ENCODE results near the gene SCGB1A1. TPM values are rescaled to one million over a fixed set of nuclear protein-coding genes. Genes with fewer than 3 reads are reported as not detected.
A peak's percentile ranks its signal among the peaks of the same experiment; 100 is the strongest.

SCGB1A1 gene
- total RNA-seq, 4 donors from 2014 or later, result 3.0 TPM; not detected in 3

DNA sequence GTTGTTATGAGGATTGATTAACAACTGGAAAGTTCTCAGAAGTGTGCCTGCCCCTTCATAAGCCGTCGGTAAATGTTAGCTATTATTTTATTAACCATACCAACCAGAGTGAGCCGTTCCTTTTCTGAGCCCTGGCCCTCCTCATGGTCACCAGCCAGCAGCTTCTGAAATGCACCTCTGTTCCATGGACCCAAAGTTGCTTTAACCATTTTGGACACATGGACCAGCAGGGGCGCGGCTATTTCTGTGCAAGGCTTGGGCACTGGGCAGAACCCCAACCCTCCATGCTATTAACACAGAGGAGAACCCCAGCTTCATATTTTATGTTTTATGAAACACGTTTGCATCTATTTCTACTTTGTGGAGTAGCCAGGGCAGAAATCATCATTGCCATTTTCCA, 18.6 kb upstream of the SCGB1A1 start:
- no peak for DNase-seq (ENCODE audit: extremely low spot score)
- peaks cover 58 to 85% (median 84%) of the 10 kb centered on the region in 4 donors for H3K4me1 ChIP-seq
- TF ChIP-seq CTCF (IDR thresholded peaks at IDR 0.05) (no peak), EP300 (IDR thresholded peaks at IDR 0.05) (no peak), POLR2A (IDR thresholded peaks at IDR 0.05; ENCODE audit: low read depth) (no peak), POLR2AphosphoS5 (IDR thresholded peaks at IDR 0.05) (no peak)
- no peaks in the 10 kb centered on the region for H3K27me3 ChIP-seq
- peak overlapping the region in 1 of 4 donors; percentile 4 for H3K4me3 ChIP-seq
- H3K9me3 ChIP-seq, result no peaks in the 10 kb centered on the region
- 22% methylated on average over 5 of the region's 6 CpGs for WGBS
- H3K27ac ChIP-seq (replicated peaks in 1 of 4), result peak overlapping the region; percentile 74 to 83 (median 80)
- intact Hi-C loops (cut with DNase I), result no loop called here
- H3K36me3 ChIP-seq, result no peaks in the 10 kb centered on the region

GRCh38 chr11:62400760-62401159, 18.1 kb upstream of the SCGB1A1 start:
- peaks cover 56 to 80% (median 80%) of the 10 kb centered on the region in 4 donors for H3K4me1 ChIP-seq
- 20% methylated on average over 7 of the region's 9 CpGs for WGBS

DNA sequence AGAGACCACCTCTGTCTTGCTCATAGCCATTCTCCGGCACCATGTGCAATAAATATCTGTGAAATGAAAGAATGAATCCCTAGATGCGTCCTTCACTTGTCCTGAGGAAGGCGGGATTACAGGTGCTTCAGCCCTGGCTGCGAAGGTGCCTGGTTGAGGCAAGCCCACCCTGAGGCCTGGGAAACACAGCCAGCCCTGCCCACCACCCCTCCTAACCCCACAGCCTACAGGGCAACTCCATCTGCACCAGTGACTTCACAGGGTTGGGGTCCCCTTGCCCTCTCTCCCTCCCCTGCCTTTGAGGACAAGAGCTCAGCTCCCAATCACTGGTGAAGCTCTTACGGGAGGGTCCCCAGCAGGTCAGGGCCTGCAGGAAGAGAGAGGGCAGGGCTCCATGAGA, 17.5 kb upstream of the SCGB1A1 start:
- TF ChIP-seq EP300 (IDR thresholded peaks at IDR 0.05), result no peak
- TF ChIP-seq POLR2A (IDR thresholded peaks at IDR 0.05; ENCODE audit: low read depth), result no peak
- TF ChIP-seq POLR2AphosphoS5 (IDR thresholded peaks at IDR 0.05), result no peak
- no peak for TF ChIP-seq CTCF (IDR thresholded peaks at IDR 0.05)
- Histone ChIP-seq H3K4me1 (peaks cover 56 to 77% (median 74%) of the 10 kb centered on the region in 4 donors), H3K27me3 (no peaks in the 10 kb centered on the region), H3K27ac (replicated peaks in 1 of 4) (peak overlapping the region; percentile 74 to 83 (median 80)), H3K9me3 (no peaks in the 10 kb centered on the region), H3K4me3 (no peak overlapping the region), H3K36me3 (no peaks in the 10 kb centered on the region)
- WGBS, result 81% methylated on average over 5 of the region's 5 CpGs
- intact Hi-C loops (cut with DNase I), result no loop called here
- no peak for DNase-seq (ENCODE audit: extremely low spot score)

More at GRCh38 chr11:62400760-62401159, 18.1 kb upstream of the SCGB1A1 start:
- H3K27me3 ChIP-seq, result no peaks in the 10 kb centered on the region
- peak overlapping the region; percentile 74 to 83 (median 80) for H3K27ac ChIP-seq (replicated peaks in 1 of 4)
- TF ChIP-seq POLR2AphosphoS5 (IDR thresholded peaks at IDR 0.05) (peak; percentile 68 to 70), CTCF (IDR thresholded peaks at IDR 0.05) (no peak)
- H3K9me3 ChIP-seq, result no peaks in the 10 kb centered on the region
- DNase-seq (ENCODE audit: extremely low spot score), result no peak
- intact Hi-C loops (cut with DNase I), result no loop called here
- peak overlapping the region in 1 of 4 donors; percentile 4 for H3K4me3 ChIP-seq
- H3K36me3 ChIP-seq, result no peaks in the 10 kb centered on the region

DNA sequence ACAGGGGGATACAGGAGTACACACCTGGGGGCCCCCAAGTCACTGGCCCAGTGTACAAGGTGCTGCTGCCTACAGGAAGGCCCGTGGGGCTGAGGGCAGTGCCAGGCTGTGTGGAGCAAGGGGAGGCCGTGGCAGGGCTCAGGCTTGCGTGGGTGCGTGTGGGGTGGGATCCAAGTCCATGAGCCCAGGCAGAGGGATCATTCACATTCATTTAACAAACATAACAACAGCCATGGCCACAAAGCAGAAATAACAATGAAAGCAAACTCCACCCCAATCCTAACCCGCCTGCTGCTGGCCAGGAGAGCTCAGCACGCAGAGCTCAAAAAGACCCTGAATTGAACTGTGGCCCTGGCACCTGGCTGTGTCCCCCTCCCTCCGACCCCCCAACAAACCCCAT, 17.0 kb upstream of the SCGB1A1 start:
- peak overlapping the region in 2 of 4 donors; percentile 8 to 11 for H3K4me3 ChIP-seq
- peak overlapping the region; percentile 74 to 83 (median 80) for H3K27ac ChIP-seq (replicated peaks in 1 of 4)
- TF ChIP-seq POLR2A (IDR thresholded peaks at IDR 0.05; ENCODE audit: low read depth) (no peak), POLR2AphosphoS5 (IDR thresholded peaks at IDR 0.05) (no peak), EP300 (IDR thresholded peaks at IDR 0.05) (no peak), CTCF (IDR thresholded peaks at IDR 0.05) (no peak)
- H3K27me3 ChIP-seq, result no peaks in the 10 kb centered on the region
- intact Hi-C loops (cut with DNase I), result no loop called here
- H3K4me1 ChIP-seq, result peaks cover 56 to 72% (median 69%) of the 10 kb centered on the region in 4 donors
- DNase-seq (ENCODE audit: extremely low spot score), result no peak
- WGBS, result 72% methylated on average over 7 of the region's 7 CpGs
- H3K36me3 ChIP-seq, result no peaks in the 10 kb centered on the region
- no peaks in the 10 kb centered on the region for H3K9me3 ChIP-seq

All from esophagus muscularis mucosa (tissue), 4 donors.